ENCODE data around the gene GABBR1. TPM values are rescaled to one million over a fixed set of nuclear protein-coding genes. Genes with fewer than 3 reads are reported as not detected.

GABBR1 gene
- total and polyA plus RNA-seq, 4 donors: 13.6 to 126 (median 97.3) TPM

DNA sequence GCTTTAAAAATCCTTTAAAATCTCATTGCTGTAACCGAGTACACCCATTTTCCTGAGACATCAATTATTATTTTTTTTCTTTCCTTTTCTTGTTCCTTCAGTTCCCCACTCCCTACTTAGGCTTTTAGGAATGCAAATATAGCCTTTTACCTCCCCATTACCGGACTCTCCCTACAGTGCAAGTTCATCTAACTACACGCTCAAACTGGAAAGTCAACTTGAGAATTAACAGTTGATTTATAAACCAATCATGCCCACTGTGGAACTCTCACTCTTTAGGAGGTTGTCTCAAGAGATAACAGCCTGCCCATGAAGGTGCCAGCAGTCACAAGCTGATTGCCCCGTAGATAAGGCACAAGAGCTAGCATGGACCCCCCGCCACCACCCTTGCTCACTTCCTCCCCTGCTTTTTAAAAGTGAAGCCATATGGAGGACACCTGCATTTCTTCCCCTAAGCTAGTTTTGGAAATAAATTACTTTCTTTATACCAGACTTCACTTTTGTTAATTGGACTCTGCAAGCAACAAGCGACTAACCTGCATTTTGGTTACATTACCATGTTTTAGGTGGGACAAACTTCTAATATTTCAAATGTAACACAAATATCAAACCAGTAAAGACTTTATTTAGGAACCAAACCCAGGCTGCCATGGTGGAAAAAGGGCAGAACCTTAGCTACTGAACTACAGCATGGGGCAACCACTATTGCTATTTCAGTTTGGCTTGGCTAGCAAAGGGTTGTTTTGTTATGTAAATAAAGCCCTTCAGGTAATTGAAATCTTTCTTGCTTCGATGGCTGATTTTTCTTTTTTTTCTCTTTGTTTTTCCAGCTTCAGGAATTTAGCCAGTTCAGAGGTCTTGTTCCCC, 108.3 kb downstream of the GABBR1 start:
- H3K36me3 ChIP-seq (ENCODE audit: control insufficient read depth in 1 of 2, insufficient read depth in 2 of 2, low read length in 1 of 2): no peaks in the 10 kb centered on the region
- H3K27me3 ChIP-seq (ENCODE audit: control insufficient read depth in 1 of 2, insufficient read depth in 2 of 2, low read length in 1 of 2): peaks cover 0 to 2% of the 10 kb centered on the region in 2 donors
- intact Hi-C loops (cut with DNase I): no loop called here
- no peak for DNase-seq
- 68 to 75% methylated on average over 7 of the region's 7 CpGs for WGBS, 2 donors
- no peak overlapping the region for H3K27ac ChIP-seq (ENCODE audit: low read depth in 1 of 2, low read length in 2 of 2)
- H3K4me1 ChIP-seq (ENCODE audit: control insufficient read depth in 1 of 2, insufficient read depth in 2 of 2, low read length in 2 of 2): no peaks in the 10 kb centered on the region
- H3K4me3 ChIP-seq (ENCODE audit: low read length in 2 of 2): no peak overlapping the region
- no peaks in the 10 kb centered on the region for H3K9me3 ChIP-seq (ENCODE audit: control insufficient read depth, low read length)
- ATAC-seq (ENCODE audit: low FRiP score): no peak

DNA sequence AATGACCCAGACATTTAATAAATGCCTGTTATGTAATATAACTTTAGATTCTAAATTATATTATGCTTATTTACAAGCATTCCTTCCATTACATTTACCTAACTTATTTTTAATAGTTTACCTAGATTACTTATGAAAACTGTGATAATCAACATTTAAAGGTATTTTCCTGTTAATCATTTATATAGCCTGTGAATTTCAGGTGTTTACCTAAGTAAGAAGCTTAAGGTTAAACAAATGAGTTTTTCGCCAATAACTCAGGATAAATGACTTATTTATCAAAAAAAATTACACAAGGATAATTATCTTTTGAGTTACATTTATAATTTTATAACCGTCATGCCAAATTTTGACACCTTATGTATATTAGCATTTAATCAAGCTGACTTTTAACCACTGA, 108.9 kb downstream of the GABBR1 start:
- no peak overlapping the region for H3K4me3 ChIP-seq (ENCODE audit: low read length in 2 of 2)
- H3K27me3 ChIP-seq (ENCODE audit: control insufficient read depth in 1 of 2, insufficient read depth in 2 of 2, low read length in 1 of 2): peaks cover 0 to 2% of the 10 kb centered on the region in 2 donors
- ATAC-seq (ENCODE audit: low FRiP score): no peak
- no peak overlapping the region for H3K27ac ChIP-seq (ENCODE audit: low read depth in 1 of 2, low read length in 2 of 2)
- H3K9me3 ChIP-seq (ENCODE audit: control insufficient read depth, low read length): no peaks in the 10 kb centered on the region
- no peaks in the 10 kb centered on the region for H3K4me1 ChIP-seq (ENCODE audit: control insufficient read depth in 1 of 2, insufficient read depth in 2 of 2, low read length in 2 of 2)
- intact Hi-C loops (cut with DNase I): no loop called here
- DNase-seq: no peak
- 67 to 86% methylated on average over 2 of the region's 2 CpGs for WGBS, 2 donors
- no peaks in the 10 kb centered on the region for H3K36me3 ChIP-seq (ENCODE audit: control insufficient read depth in 1 of 2, insufficient read depth in 2 of 2, low read length in 1 of 2)

DNA sequence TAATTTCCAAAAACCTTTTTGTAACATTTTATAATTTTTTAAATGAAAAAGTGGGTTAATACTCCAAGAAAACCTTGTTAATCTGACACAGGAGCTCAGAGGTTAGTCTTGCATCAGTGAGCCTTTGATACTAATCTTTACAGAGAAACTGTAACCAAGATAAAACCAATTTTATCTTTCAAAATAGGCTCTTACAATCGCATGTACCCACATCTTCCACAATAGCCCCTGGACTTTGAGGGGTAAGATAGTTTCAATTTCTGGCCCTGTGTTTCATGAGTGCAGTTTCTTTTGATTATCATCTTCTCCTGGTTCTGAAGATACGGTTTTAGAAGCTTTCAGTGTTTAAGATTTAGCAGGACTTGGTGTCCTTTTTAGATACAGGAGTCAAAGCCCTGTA, 110.8 kb downstream of the GABBR1 start:
- 72 to 74% methylated on average over 2 of the region's 2 CpGs for WGBS, 2 donors
- H3K4me1 ChIP-seq (ENCODE audit: control insufficient read depth in 1 of 2, insufficient read depth in 2 of 2, low read length in 2 of 2): no peaks in the 10 kb centered on the region
- H3K27me3 ChIP-seq (ENCODE audit: control insufficient read depth in 1 of 2, insufficient read depth in 2 of 2, low read length in 1 of 2): peaks cover 0 to 2% of the 10 kb centered on the region in 2 donors
- ATAC-seq (ENCODE audit: low FRiP score) (no peak), DNase-seq (no peak)
- no peak overlapping the region for H3K27ac ChIP-seq (ENCODE audit: low read depth in 1 of 2, low read length in 2 of 2)
- H3K9me3 ChIP-seq (ENCODE audit: control insufficient read depth, low read length): no peaks in the 10 kb centered on the region
- no peaks in the 10 kb centered on the region for H3K36me3 ChIP-seq (ENCODE audit: control insufficient read depth in 1 of 2, insufficient read depth in 2 of 2, low read length in 1 of 2)
- H3K4me3 ChIP-seq (ENCODE audit: low read length in 2 of 2): no peak overlapping the region
- intact Hi-C loops (cut with DNase I): no loop called here

DNA sequence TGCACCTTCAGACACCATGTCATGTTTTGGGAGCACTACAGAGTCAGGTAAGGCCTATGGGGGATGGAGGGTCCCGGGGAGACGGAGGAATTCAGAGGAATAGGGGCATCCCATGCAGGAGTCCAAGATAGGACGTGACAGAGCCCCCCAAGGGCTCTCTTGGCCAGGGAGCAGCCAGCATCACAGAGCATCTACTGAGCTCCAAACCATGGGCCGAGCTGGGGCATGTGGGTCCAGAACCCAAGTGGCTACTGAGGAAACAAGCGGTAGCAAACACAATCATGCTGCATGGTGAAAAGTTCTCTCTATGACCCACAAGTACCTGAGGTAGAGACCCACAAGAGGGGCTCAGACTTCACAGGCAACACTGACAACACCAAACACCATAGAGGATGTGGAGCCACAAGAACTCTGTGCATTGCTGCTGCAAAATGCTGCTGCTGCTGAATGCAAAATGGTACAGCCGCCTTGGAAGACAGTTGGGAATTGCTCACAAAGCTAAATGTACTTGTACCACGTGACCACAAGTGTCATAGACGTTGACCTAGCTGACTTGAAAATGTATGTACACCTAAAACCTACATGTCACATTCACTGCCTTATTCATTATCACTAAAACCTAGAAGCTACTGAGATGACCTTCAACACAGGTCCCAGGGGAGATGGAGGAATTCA, 111.8 kb downstream of the GABBR1 start:
- Histone ChIP-seq H3K4me3 (ENCODE audit: low read length in 2 of 2) (no peak overlapping the region), H3K36me3 (ENCODE audit: control insufficient read depth in 1 of 2, insufficient read depth in 2 of 2, low read length in 1 of 2) (no peaks in the 10 kb centered on the region), H3K4me1 (ENCODE audit: control insufficient read depth in 1 of 2, insufficient read depth in 2 of 2, low read length in 2 of 2) (no peaks in the 10 kb centered on the region), H3K27me3 (ENCODE audit: control insufficient read depth in 1 of 2, insufficient read depth in 2 of 2, low read length in 1 of 2) (peaks cover 0 to 2% of the 10 kb centered on the region in 2 donors), H3K27ac (ENCODE audit: low read depth in 1 of 2, low read length in 2 of 2) (no peak overlapping the region), H3K9me3 (ENCODE audit: control insufficient read depth, low read length) (no peaks in the 10 kb centered on the region)
- no peak for ATAC-seq (ENCODE audit: low FRiP score)
- no peak for DNase-seq
- 46 to 57% methylated on average over 8 of the region's 8 CpGs for WGBS, 2 donors
- intact Hi-C loops (cut with DNase I): no loop called here

DNA sequence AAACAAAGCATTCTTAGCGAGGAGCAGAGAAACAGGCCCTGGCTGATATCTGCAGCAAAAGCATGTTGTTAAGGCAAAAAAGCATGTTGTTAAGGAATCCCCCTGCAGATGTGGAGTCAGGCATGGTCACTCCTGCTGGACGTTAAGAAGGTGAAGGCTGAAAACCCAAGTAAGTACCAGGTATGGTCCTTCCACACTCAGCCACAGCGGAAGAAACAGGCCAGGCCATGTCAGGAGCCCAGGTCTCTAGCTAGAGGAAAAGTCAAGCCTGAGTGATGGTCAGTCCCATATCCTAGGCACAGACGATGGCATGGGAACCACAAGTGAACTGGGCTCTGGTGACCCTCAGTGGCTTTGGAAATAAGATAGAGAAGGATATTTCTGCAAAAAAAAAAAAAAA, 112.8 kb downstream of the GABBR1 start:
- Histone ChIP-seq H3K9me3 (ENCODE audit: control insufficient read depth, low read length) (no peaks in the 10 kb centered on the region), H3K36me3 (ENCODE audit: control insufficient read depth in 1 of 2, insufficient read depth in 2 of 2, low read length in 1 of 2) (no peaks in the 10 kb centered on the region), H3K27ac (ENCODE audit: low read depth in 1 of 2, low read length in 2 of 2) (no peak overlapping the region), H3K4me3 (ENCODE audit: low read length in 2 of 2) (no peak overlapping the region), H3K27me3 (ENCODE audit: control insufficient read depth in 1 of 2, insufficient read depth in 2 of 2, low read length in 1 of 2) (peaks cover 0 to 2% of the 10 kb centered on the region in 2 donors), H3K4me1 (ENCODE audit: control insufficient read depth in 1 of 2, insufficient read depth in 2 of 2, low read length in 2 of 2) (no peaks in the 10 kb centered on the region)
- 77 to 79% methylated on average over 4 of the region's 4 CpGs for WGBS, 2 donors
- intact Hi-C loops (cut with DNase I): no loop called here
- ATAC-seq (ENCODE audit: low FRiP score) (no peak), DNase-seq (no peak)

DNA sequence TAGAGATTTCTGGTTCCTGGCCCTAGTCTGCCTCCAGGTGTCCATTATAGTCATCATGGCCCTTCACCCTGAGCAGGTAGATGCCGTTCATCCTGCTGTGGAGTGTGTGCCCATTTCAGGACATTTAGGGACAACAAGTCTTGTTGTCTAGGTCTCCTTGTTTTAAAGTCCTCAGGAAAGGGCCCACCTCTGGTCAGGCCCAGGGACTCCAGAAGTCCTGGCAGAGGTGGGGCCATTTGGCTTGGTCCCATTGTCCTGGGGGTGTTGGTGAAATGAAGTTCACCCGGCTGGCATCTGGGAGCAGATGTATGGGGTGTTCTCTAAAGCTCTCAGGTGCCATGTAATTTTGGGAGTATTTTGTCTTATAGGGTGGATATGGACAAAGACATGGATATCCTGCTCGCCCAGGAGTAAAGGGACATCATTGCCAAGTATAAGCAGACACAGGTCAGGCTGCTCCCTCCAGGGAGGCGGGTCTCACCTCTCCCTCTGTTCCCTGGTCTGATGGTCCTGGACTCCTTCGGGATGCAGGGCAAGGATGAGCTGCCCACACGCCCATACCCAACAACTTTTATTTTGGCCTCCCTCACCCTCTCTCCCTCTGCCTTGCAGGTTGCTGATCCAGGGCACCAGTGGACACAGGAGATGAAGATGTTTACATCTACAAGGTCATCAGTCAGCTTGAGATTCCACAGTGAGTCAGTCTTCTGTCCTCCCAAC, 113.5 kb downstream of the GABBR1 start:
- no peaks in the 10 kb centered on the region for H3K9me3 ChIP-seq (ENCODE audit: control insufficient read depth, low read length)
- H3K36me3 ChIP-seq (ENCODE audit: control insufficient read depth in 1 of 2, insufficient read depth in 2 of 2, low read length in 1 of 2): no peaks in the 10 kb centered on the region
- intact Hi-C loops (cut with DNase I): no loop called here
- ATAC-seq (ENCODE audit: low FRiP score): no peak
- H3K27me3 ChIP-seq (ENCODE audit: control insufficient read depth in 1 of 2, insufficient read depth in 2 of 2, low read length in 1 of 2): peaks cover 0 to 2% of the 10 kb centered on the region in 2 donors
- 78 to 80% methylated on average over 6 of the region's 6 CpGs for WGBS, 2 donors
- no peak for DNase-seq
- no peak overlapping the region for H3K27ac ChIP-seq (ENCODE audit: low read depth in 1 of 2, low read length in 2 of 2)
- no peak overlapping the region for H3K4me3 ChIP-seq (ENCODE audit: low read length in 2 of 2)
- H3K4me1 ChIP-seq (ENCODE audit: control insufficient read depth in 1 of 2, insufficient read depth in 2 of 2, low read length in 2 of 2): no peaks in the 10 kb centered on the region

DNA sequence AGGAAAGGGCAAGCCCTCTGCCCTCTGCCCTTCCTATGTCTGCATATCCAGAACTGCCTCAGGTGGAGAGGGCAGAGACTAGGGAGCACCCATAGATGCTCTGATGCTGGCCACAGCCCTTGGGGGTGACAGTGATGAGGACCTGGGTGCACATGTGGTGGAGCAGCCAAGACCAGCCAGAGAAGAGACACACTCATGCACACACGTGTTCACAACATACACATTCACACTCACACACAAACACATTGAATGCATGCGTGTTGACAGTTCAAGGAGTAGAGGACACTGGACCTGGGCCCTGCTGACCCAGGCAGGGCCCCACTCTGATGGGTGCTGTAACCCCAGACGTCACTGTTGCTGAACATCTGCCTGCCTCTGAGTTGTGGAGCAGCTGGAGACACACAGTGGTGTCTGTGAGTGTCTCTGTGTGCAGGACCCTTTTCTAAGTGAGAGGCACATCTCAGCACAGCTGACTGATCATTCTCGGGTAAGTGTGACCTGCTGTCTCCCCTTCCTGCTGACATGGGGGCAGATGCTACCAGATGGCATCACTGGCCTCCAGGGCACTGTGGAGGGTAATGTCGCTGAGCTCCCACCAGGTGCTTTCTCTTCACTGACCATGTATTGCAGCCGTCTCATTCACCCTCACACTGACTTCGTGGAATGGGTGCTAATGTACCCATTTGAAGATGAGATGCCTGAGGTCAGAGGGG, 115.1 kb downstream of the GABBR1 start:
- Histone ChIP-seq H3K36me3 (ENCODE audit: control insufficient read depth in 1 of 2, insufficient read depth in 2 of 2, low read length in 1 of 2) (no peaks in the 10 kb centered on the region), H3K4me1 (ENCODE audit: control insufficient read depth in 1 of 2, insufficient read depth in 2 of 2, low read length in 2 of 2) (no peaks in the 10 kb centered on the region), H3K27me3 (ENCODE audit: control insufficient read depth in 1 of 2, insufficient read depth in 2 of 2, low read length in 1 of 2) (peaks cover 0 to 2% of the 10 kb centered on the region in 2 donors), H3K27ac (ENCODE audit: low read depth in 1 of 2, low read length in 2 of 2) (no peak overlapping the region), H3K9me3 (ENCODE audit: control insufficient read depth, low read length) (no peaks in the 10 kb centered on the region), H3K4me3 (ENCODE audit: low read length in 2 of 2) (no peak overlapping the region)
- intact Hi-C loops (cut with DNase I): no loop called here
- no peak for DNase-seq
- WGBS, 2 donors: 68 to 73% methylated on average over 7 of the region's 7 CpGs
- no peak for ATAC-seq (ENCODE audit: low FRiP score)

DNA sequence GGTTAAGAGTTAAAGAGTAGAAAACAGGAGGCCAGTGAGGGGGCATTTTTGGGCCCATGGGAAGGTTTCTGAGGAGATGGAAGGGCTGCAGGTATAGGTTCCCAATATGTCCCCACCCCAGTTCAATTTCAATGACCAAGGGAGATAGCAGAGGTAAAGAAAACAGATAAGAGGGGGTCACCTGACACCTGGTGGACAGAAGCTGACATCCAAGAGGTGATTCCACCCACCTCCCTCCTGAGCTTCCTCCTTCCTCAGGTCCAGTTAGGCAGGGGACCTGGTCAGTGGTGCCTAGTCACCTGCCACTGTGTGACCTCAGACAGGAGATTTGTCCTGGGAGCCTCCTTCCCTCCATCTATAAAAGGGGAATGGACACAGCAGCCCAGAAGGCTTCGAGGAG, 115.7 kb downstream of the GABBR1 start:
- 70 to 92% methylated on average over 1 of the region's 1 CpG for WGBS, 2 donors
- Histone ChIP-seq H3K36me3 (ENCODE audit: control insufficient read depth in 1 of 2, insufficient read depth in 2 of 2, low read length in 1 of 2) (no peaks in the 10 kb centered on the region), H3K27me3 (ENCODE audit: control insufficient read depth in 1 of 2, insufficient read depth in 2 of 2, low read length in 1 of 2) (peaks cover 0 to 2% of the 10 kb centered on the region in 2 donors), H3K4me3 (ENCODE audit: low read length in 2 of 2) (no peak overlapping the region), H3K4me1 (ENCODE audit: control insufficient read depth in 1 of 2, insufficient read depth in 2 of 2, low read length in 2 of 2) (no peaks in the 10 kb centered on the region), H3K27ac (ENCODE audit: low read depth in 1 of 2, low read length in 2 of 2) (no peak overlapping the region), H3K9me3 (ENCODE audit: control insufficient read depth, low read length) (no peaks in the 10 kb centered on the region)
- intact Hi-C loops (cut with DNase I): no loop called here
- DNase-seq (no peak), ATAC-seq (ENCODE audit: low FRiP score) (no peak)

All from aorta (tissue), 5 donors.